NCI-H345 (cell line): ENCODE results near the gene CSGALNACT2.
"Not testable (repeated sequence)": the region's sequence is repeated elsewhere in the genome, so short reads cannot be mapped to it uniquely, and the experiment has no call there.

Experiments
- DNase-seq: peaks from one replicate; lab custom pipeline; 2025; lab: John Stamatoyannopoulos, UW

Gene CSGALNACT2

DNA sequence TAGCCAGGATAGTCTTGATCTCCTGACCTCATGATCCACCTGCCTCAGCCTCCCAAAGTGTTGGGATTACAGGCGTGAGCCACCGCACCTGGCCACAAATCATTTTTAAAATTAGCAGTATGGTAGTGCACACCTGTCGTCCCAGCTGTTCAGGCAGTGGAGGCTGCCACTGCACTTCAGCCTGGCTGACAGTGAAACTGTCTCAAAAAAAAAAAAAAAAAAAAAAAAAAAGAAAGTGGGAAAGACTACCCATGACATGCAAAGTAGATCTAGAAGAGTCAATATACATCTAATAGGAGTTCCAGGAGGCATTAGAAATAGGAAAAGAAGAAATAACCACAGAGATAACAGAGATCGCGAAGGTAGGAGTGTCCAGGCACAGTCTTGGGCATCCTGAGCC, 3.2 kb downstream of the CSGALNACT2 start:
- DNase-seq: no peak

DNA sequence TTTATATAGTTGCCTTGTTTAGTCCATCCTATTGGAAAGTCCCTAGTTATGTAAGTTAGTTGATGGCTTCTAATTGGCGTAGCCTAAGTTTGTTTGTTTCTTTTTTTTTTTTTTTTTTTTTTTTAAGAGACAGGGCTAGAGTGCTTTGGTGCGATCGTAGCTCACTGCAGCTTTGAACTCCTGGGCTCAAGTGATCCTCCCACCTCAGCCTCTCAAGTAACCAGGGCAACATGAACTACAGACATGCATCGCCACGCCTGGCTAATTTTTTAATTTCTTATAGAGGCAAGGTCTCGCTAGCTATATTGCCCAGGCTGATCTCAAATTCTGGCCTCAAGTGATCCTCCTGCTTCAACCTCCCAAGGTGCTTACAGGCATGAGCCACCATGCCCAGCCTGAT, 7.1 kb downstream of the CSGALNACT2 start:
- no peak for DNase-seq

- not testable (repeated sequence) for DNase-seq
Observed at GRCh38 chr10:43145936-43146335, 7.7 kb downstream of the CSGALNACT2 start.

DNA sequence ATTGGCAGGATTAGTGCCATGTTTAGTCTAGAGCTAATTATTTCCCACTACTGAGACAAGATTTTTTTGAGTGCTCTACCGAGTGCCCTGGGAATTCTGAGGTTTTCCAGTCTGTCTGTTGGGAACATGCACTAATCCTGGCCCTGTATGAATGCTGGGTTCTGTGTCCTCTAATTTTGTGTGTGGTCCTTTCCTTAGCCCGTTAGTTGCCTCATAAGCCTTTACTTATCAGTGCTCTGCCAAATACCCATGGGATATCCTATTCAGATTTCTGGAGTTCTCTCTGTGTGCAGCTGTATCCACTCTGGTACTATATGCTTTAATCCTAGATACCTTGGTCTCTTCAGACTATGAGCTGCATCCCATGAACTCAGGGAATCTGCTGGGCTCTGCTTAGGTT, 13.1 kb downstream of the CSGALNACT2 start:
- no peak for DNase-seq

- no peak for DNase-seq
Observed at GRCh38 chr10:43153901-43154300, 15.7 kb downstream of the CSGALNACT2 start.

DNA sequence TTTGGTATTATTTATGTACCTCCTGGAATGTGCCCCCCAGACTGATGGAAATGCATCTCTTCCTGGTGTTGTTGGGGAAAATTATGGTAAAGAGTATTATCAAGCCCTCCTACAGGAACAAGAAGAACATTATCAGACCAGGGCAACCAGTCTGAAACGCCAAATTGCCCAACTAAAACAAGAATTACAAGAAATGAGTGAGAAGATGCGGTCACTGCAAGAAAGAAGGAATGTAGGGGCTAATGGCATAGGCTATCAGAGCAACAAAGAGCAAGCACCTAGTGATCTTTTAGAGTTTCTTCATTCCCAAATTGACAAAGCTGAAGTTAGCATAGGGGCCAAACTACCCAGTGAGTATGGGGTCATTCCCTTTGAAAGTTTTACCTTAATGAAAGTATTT, 17.0 kb downstream of the CSGALNACT2 start:
- DNase-seq: no peak

GRCh38 chr10:43155741-43156140, 17.5 kb downstream of the CSGALNACT2 start:
- no peak for DNase-seq

DNA sequence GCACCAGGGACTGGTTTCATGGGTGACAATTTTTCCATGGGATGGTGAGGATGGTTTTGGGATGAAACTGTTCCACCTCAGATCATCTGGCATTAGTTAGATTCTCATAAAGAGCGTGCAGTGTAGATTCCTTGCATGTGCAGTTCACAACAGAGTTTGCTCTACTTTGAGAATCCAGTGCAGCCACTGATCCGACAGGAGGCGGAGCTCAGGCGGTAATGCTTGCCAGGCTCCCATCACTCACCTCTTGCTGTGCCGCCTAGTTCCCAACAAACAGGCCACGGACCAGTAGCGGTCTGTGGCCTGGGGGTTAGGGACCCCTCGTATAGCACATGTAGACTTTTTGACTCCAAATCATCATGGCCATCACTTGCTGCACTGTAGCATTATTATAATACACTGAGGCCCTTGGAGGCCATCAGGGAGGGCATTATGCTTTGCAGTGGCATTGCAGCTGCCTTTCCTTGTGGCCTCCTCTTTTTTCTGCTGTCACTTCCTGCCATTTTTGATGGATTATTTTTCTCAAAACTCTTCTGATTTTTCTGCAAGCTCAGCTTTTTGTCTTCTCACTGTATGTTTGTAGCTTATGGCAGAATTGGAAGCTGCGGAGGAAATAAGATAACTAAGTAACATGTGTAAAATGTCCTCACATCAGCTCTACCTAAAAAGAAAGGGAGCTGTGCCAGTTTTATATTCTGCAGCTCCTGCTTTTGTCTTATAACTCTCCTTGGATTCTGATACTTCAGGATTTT, 18.5 kb downstream of the CSGALNACT2 start:
- DNase-seq: no peak

DNA sequence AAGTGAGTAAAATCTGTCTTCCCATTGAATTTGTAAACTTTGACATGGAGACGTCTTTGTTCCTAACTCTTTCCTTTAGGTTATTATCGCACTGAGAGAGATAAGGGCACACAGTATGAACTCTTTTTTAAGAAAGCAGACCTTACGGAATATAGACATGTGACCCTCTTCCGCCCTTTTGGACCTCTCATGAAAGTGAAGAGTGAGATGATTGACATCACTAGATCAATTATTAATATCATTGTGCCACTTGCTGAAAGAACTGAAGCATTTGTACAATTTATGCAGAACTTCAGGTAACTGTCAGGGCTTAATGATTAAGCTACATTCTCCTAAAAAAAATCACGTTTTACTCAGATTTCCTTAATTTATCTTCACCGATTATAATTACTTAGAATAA, 20.4 kb downstream of the CSGALNACT2 start:
- DNase-seq: no peak

DNA sequence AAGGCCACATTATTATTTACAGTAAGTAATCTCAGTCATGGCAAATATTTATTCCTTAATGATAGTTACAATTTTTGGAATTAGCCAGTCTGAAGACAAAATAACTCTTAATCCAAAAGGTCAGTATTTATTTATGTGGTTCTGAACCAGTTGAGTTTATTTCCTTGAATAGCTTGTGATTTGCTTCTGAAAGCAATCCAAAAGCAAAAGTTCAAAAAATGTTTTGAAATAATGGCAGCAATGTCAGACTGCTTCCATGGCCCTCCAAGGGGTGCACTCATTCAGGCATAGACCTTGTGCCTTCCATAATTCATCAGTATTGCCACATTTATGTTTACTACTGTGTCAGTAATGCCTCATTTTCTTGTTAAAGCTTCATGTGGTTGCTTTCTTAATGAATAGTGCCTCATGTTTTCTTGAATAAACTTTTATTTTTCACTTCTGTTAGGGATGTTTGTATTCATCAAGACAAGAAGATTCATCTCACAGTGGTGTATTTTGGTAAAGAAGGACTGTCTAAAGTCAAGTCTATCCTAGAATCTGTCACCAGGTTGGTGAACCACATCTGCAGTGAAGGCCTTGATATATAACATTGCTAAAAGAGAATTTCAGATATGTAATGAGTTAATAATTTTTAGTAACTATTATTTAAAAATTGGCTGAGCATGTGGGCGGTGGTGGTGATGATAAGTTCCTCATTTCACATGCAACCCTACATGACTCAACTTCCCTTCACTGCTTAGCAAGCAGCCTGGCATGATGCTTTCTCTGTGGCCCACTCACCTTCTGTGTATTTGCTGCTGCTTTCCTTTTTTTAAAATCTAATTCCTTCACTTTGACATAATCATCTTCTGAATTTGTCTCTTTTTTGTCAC, 22.0 kb downstream of the CSGALNACT2 start:
- DNase-seq: no peak

- no peak for DNase-seq
Observed at GRCh38 chr10:43160921-43161255, 22.6 kb downstream of the CSGALNACT2 start.

DNA sequence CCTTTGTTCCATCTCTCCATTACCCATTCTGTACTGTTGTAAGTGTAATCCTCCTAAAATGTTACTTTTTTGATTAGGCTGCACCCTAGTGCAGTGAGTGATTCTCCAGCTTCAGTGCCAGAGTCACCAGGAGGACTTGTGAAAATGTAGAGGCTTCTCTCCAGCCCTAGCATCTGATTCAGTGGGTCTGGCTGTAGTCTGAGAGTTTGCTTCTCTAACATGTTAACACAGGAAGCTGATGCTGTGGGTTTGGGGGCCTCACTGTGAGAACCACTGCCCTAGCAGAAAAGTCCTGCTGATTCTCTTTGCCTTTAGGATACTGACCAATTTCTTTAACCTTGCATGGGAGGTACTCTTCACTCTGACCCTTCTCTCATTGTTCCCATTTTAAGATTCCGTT, 24.4 kb downstream of the CSGALNACT2 start:
- DNase-seq: no peak

DNA sequence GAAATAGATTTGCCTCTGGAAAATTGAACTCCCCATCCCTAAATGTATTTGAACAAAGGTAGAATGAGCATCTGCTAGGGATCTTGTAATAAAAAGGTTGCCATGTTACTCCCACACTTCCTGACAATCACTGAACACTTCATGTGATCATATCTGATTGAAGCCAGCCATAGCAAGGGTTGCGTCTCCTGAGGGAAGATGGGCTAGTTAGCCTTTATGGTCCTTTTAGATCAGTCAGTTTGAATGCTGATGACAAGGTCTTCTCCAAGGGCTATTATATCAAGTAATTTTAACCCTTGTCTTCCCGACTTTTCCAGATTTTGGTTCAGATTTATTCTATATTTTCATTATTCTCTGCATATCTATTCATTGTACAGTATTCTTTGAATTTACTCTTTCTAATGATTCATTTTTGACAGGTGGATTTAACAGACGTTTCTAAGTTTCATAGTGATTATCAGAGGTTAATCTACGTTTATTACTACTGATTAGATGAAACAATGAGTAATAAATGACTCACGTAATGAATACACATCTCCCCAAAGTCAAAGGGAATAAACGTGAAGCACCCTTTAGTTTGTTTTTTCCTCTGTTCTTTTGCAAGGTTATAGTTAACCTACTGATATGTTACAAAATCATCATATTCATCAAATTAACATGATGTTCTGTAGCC, 28.1 kb downstream of the CSGALNACT2 start:
- peak; percentile 0 for DNase-seq

DNA sequence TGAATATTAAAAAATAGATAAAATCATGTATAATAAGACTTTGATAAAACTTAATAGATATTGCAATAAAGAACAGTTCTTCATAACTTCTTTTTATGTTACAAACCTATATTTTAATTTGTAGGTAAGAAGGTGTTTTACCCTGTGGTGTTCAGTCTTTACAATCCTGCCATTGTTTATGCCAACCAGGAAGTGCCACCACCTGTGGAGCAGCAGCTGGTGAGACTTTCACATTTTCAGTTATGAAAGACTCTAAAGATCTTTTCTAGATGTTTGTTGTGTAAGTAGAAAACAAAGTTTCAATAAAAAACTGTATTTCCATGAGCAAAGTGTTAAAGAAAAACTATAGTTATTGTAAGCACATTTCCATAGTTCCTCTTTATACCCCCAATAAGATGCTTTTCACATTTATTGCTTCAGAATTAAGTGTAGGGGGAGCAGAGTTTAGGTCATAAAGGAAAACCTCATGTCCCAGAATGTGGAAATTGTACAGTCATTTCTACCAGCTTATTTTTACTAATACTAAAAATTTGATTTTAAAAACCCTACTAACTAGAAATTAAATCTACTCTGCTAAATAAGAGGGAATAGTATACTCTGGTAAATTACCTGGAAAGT, 28.7 kb downstream of the CSGALNACT2 start:
- peak; percentile 25 for DNase-seq

DNA sequence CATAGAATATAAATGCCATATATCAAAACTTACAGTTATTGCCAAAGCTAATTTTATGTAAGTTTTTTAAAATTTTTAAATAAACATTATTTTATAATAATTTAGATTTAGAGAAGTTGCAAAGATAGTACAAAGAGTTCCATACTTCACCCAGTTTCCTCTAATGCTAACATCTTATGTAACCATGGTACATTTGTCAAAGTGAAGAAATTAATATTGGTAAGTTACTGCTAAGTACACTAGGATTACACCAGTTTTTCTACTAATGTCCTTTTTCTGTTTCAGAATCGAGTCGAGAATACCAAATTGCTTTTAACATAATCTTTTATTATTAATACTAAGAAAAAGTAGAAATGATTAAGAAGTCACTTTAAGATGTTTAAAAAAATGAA, 29.2 kb downstream of the CSGALNACT2 start:
- no peak for DNase-seq

DNA sequence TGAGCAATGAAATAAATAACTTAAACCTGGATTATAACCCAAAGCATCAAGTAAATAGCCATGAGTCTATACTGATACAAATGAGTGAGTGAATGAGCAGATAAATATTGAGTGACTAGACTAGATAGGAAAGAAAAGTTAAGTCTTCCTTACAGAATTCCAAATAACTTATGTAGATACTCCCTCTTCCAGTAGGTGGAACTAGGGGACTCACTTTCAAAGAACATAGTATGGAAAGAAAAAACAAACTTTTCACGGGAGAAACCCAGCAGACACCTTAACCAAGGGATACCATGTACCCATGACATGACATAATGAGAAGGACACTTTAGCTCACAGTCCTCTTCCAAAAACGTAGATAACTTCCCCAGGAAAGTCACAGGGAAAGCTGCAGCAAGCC, 32.2 kb downstream of the CSGALNACT2 start:
- DNase-seq: no peak

DNA sequence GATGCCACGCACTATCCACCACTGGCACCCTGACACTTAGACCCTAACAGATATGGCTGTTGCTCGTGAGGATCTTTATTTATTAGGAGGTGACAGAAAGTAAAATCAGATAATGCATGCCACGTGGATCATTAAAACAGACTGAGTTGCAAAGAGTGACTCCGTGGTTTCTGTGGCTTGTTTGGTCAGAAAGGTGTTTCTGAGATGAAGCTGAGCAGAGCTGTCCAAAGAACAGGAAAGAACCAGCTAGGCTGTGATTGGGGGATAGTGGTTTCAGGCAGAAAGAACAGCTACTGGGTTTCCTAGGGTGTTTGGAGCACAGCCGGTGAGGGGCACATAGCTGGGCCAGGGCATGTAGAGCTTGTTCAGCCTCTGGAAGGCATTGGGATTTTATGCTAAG, 34.4 kb downstream of the CSGALNACT2 start:
- DNase-seq: no peak

GRCh38 chr10:43173120-43173519, 34.9 kb downstream of the CSGALNACT2 start:
- DNase-seq: no peak

GRCh38 chr10:43174969-43175368, 36.7 kb downstream of the CSGALNACT2 start:
- no peak for DNase-seq

GRCh38 chr10:43176271-43176670, 38.0 kb downstream of the CSGALNACT2 start:
- no peak for DNase-seq

DNA sequence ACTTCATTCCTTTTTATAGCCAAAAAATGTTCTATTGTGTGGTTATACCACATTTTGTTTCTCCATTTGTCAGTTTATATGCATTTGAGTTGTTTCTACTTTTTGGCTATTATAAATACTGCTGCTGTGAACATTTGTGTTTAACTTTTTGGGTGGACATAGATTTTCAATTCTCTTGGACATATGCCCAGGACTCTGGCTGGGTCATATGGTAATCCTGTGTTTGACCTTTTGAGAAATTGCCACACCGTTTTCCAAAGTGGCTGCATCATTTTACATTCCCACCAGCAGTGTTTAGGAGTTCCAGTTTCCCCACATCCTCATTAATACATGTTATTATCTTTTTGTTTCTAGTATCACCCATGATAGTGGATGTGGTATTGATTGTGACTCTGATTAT, 39.4 kb downstream of the CSGALNACT2 start:
- DNase-seq: no peak

DNA sequence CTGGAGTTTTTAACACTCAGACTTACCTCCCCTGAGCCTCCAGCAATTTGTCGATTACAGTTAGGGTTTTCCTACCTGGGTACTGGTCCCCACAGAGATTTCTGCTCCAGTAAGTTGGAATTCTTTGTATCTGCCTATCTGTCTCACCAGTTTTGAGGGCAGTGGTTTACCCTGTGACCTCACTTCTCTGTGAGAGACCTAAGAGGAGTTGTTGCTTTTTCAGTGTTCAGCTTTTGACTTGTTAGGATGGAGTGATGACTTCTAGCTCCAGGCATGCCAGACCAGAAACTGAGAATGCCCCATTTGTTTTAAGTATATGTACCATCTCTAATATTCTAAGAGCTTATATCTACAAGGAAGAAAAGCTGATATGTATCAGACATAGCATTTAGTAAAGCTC, 42.9 kb downstream of the CSGALNACT2 start:
- no peak for DNase-seq
